Germinal center (tissue), 1 donor: Measurements from ENCODE around the gene ANKRD34C.

Experiments
- DNase-seq: peaks from one replicate; pipeline ENCODE4 v3.0.0; 2012; ENCODE audit warnings: mixed read lengths, low spot score

Gene ANKRD34C

GRCh38 chr15:79282371-79283251 lies at the start of gene ANKRD34C:
ANKRD34C (plus strand) TSS chr15:79282722; CDS start chr15:79293285, 10,563 bp downstream.
- no peak for DNase-seq

DNA sequence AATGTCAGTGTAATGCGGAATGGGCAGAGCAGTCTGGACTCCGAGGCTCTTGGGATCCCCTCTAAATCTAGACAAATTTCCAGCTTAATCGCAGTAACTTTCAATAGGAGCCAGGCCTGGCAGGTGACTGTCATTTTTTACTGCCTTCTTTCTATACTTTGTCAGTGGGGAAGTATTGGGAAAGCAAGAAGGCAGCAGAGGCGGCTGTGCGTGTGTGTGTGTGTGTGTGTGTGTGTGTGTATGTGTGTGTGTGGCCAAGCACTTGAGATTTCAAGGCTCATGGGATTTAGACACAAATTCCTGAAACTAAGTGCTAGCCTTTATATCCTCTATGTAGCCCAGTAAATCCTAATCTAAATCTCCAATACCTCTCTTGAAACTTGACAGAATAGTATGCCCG lies 49.3 kb upstream of the ANKRD34C start:
- DNase-seq = no peak

GRCh38 chr15:79240036-79240435 lies 42.5 kb upstream of the ANKRD34C start:
- no peak for DNase-seq

DNA sequence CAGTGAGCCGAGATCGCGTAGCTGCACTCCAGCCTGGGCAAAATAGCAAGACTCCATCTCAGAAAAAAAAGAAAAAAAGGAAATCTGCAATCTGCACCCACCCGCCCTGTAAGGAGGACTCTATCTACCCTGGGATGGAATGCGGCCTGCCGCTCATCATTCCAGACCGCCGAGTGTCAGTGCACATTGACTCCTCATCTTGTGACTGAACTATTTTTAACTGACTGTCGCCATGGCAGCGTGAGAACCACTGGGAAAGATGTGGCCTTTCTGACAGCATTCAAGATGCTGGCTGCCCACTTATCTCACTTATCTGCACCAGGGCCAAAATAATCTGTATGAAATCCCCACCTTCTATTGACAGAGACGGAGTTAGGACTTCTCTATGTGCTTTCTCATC lies 38.8 kb upstream of the ANKRD34C start:
- DNase-seq = no peak

GRCh38 chr15:79244876-79245275 lies 37.6 kb upstream of the ANKRD34C start:
- no peak for DNase-seq

DNA sequence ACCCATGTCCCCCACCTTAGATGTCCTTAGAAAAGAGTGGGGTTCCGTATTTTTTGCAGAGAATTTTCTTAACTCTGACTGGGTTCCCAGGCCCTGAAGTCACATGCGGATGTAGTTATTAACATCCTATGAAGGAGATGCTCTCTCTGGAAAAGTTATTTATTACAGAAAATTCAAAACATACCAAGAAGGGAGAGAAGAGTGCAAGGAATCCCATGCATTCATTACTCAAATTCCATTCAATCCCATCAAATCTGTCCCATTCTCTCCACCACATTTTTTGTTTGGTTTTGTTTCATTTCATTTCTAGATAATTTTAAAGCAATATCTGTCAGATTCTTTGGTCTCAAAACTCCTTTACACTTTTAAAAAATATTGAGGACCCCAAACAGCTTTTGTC lies 34.3 kb upstream of the ANKRD34C start:
- no peak for DNase-seq

DNA sequence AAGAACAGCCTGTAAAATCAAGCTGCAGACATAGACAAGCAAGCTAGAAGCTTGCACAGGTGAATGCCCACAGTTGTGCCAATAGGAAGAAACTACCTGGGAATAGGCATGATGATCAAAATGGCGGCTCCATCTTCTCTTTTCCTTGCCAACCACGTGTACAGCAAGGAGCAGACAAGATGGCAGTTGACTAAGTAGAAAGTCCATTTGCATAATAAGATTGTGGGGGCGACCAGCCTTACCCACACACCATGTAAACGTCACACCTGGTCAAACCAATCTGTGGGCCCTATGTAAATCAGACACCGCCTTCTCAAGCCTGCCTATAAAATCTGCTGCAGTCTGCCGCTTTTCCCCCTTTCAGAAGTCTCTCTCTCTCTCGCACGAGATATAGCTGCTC lies 25.1 kb upstream of the ANKRD34C start:
- DNase-seq = no peak

DNA sequence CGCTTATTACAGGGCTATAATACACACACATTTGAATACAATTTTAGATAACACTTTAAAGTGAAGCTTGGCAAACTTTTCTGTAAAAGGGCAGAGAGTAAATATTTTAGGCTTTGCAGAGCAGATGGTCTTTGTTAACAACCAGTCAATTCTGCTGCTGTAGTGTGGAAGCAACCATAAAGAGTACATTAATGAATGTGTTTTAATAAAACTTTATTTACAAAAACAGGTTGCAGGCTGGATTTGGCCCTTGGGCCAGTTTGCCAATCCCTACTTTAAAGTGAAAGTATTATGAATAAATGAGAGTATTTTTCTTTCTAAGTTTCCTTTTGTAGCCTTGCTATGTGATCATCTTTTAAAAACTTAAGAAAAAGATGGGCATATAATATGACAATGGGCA lies 20.7 kb upstream of the ANKRD34C start:
- no peak for DNase-seq

DNA sequence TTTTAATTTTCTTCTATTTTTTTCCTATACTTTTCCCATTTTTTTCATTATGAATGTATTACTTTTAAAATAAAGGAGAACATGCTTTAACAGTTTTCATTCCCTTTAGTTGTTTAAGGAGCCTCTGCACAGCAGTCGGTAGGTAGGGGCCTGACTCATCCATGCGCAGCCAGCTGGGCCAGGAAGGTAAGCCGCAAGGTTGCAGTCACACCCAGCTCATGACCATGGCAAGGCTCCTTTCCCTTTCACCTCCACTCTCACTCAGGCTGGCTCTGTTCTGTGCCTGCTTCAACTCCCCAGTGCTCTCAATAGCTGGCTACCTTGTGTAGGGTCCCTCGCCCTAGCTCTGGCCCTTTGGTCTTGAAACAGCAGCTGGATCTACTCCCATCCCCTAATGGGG lies 17.4 kb upstream of the ANKRD34C start:
- DNase-seq = no peak

GRCh38 chr15:79265987-79266579 lies 16.4 kb upstream of the ANKRD34C start:
- no peak for DNase-seq

- DNase-seq = peak; percentile 46
These were observed 928 bp downstream of the ANKRD34C start for GRCh38 chr15:79283252-79284048.

DNA sequence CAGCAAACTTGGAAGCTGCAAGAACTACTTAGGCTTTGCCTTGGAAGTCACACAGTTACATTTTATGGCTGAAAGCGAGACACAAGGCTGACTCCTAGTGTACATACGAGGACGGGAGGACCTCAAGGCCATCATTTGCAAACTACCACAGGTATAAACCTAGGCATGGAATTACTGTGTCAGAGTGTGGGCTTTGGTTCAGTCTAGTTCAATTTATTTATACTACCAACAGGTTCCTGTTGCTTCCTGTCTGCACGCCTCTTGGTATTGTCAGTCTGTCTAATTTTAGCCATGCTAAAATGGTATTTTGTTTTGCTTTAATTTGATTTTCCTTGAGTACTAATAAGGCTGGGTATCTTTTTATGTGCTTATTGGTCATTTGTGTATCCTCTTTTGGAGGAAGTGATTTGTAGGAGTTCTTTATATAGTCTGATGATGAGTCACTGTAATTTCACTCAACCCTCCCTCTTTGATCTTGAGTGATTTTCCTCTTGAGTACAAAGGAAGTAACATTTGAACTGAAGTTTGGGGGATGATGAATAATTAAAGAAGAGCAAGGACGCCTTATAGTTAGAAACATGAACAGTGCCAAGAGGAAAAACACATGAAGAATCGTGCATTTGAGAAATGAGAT lies 8.2 kb downstream of the ANKRD34C start:
- DNase-seq = no peak

DNA sequence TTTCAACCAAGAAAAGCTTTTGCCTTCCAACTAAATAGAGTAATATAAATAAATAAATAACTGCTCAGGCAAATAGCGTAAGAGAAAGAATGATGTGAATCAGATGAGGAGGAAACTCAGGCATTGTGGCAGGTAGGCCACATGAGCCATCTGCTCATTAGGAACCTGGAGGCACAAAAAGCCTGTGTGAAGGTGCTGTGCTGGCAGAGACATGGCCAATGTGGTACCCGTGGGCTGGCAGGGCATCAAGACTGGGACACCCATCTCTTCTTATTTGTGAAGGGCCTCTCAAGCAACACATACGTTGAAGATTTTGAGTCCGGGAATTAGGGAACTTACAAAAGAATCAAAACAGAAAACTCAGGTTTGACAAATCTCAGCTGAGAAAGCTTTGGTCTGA lies 9.5 kb downstream of the ANKRD34C start:
- no peak for DNase-seq

DNA sequence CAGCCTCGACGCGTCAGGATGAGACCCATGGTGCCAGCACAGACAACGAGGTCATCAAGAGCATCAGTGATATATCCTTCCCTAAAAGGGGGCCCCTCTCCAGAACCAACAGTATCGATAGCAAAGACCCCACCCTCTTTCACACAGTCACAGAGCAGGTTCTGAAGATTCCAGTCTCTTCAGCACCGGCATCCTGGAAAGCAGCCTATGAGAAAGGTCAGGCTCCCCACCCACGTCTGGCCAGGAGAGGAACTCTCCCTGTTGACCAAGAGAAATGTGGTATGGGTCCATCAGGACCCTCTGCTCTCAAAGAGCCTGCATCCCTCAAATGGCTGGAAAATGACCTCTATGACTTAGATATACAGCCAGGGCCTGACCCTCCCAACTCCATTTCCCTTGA lies 11.6 kb downstream of the ANKRD34C start:
- no peak for DNase-seq

- no peak for DNase-seq
These were observed 14.1 kb downstream of the ANKRD34C start for GRCh38 chr15:79296583-79296982.

GRCh38 chr15:79299126-79299840 lies 16.8 kb downstream of the ANKRD34C start:
- DNase-seq = no peak

DNA sequence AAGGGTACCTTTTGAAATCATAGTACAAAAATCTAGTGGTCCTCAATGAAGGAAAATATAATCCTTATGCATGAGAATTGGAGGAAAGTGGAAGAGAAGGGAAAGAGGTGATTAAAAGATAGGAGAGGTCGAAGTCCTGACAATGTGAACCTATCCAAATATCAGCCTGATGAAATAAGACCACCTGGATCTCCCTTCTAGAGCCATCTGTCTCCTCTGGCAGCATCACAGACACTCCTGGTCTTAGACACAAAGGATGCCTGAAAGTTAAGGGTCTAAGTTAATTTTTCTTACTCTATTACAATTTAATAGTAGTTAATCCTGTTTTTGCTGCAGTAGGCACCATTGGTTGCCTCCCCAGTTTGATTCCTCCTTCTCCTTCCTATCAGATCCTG lies 17.3 kb downstream of the ANKRD34C start:
- DNase-seq = no peak

DNA sequence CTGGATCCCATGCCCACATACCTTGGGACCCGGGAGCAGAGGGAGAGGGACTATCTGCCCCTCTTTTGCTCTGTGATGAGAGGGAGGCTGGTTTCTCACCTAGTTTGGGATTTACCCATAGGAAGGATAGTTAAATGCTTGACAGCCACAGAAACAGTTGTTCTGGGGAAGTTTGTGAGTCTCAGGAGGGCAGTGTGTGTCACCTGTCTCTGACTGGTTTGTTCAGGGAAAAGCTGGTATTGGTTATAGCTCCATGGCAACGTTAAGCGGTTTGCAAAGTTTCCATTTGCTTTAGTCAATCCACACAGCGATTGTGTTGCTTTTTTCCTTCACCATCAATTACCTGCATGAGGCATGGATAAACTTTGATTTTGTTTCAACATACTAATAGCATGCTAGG lies 24.7 kb downstream of the ANKRD34C start:
- DNase-seq = no peak

GRCh38 chr15:79308874-79309273 lies 26.4 kb downstream of the ANKRD34C start:
- DNase-seq = no peak

- DNase-seq = no peak
These were observed 28.1 kb downstream of the ANKRD34C start for GRCh38 chr15:79310612-79310984.

DNA sequence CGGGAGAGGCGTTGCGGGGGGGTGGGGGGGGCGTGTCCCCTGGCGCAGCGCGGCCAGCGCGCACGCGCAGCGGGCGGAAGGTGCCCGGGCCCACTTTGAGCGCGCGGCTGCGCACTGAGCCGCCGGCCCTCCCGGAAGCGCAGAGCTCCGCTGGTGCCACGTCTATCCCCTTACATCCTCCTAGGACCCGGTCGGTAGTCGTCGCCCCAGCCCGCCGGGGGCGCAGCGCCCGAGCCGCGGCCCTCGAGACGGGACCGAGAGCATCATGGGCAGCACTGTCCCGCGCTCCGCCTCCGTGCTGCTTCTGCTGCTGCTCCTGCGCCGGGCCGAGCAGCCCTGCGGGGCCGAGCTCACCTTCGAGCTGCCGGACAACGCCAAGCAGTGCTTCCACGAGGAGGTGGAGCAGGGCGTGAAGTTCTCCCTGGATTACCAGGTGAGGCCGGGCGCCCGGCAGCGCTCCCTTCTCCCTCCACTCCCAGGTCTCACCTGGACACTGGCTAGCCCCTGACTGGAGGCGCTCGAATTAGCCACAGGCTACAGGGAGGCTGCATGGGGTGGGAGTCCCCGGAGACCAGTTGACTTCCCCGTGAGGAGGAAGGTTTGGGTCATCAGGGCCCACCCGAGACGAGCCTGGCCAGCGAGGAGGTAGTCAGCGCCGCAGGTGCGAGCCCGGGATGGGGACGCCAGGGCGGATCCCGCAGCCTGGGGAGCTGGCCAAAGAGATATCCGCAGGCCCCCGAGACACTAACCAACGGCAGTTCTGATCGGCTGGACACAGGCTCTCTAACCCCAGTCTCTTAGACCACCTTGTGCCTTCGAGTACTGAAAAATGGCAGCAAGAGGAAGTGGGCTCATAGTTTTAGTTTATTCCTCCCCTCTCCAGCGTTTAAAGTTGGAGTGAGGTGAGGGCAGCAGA lies 28.7 kb downstream of the ANKRD34C start, which contains the start of gene TMED3:
Gene TMED3 (plus strand): TSS at position 128 of the 916 bp plus-strand sequence. CDS start 138 bp downstream, at position 266.
- peak; percentile 98 for DNase-seq
